KG1 (cell line): Measurements from ENCODE around the gene SAA1.
"Not testable (repeated sequence)": the region's sequence is repeated elsewhere in the genome, so short reads cannot be mapped to it uniquely, and the experiment has no call there.

ENCODE experiments used
- DNase-seq: peaks from one replicate; lab custom pipeline; 2025; lab: John Stamatoyannopoulos, UW

Gene SAA1

GRCh38 chr11:18265949-18266348 lies at the start of gene SAA1:
Gene SAA1, plus strand, starts transcription at chr11:18266264. Its CDS starts 624 bp downstream, at chr11:18266888.
- DNase-seq = no peak

GRCh38 chr11:18221274-18221876 lies 44.7 kb upstream of the SAA1 start:
- DNase-seq = no peak

DNA sequence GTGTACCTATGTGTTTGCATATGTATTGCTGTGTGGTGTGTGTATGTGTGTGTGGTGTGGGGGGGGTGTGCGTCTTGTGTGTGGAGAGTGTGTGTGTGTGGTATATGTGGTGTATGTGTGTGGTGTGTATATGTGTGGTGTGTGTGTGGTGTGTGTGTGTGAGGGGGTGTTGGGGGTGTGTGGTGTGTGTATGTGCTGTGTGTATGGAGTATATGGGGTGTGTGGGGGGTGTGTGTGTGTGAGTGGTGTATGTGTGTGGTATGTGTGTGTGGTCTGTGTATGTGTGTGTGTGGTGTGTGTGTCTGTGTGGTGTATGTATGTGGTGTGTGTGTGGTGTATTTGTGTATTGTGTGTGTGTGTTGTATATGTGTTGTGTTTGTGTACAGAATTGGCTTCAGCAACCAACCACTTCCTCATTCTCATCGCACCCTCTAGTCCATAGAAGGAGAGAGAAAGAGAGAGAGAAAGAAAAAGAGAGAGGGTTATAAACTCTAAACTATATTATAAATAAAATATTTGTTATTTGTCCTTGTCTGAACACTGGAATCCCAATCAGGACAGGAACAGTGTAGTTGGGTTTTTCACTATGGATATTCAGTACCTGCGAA lies 43.1 kb upstream of the SAA1 start:
- DNase-seq = no peak

GRCh38 chr11:18223591-18224387 lies 42.3 kb upstream of the SAA1 start:
- no peak for DNase-seq

GRCh38 chr11:18225913-18226312 lies 40.2 kb upstream of the SAA1 start:
- no peak for DNase-seq

DNA sequence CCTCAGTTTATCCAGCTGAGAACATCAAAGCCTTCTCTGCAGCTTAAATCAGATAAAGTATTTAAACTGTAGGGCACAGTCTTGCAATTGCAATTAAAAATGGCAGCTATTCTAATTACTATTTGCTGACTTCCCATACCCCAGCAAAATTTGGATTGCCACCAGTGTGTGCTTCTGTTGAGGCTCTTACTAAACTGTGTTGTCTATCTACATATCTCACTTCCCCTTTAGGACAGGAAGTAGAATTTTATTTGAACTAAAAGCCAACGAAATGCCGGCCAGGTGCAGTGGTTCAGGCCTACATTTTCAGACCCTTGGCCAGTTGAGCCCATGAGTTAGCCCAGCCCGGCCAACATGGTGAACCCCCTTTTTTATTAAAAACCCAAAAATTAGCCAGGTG lies 36.6 kb upstream of the SAA1 start:
- no peak for DNase-seq

GRCh38 chr11:18230859-18231258 lies 35.2 kb upstream of the SAA1 start:
- DNase-seq = no peak

DNA sequence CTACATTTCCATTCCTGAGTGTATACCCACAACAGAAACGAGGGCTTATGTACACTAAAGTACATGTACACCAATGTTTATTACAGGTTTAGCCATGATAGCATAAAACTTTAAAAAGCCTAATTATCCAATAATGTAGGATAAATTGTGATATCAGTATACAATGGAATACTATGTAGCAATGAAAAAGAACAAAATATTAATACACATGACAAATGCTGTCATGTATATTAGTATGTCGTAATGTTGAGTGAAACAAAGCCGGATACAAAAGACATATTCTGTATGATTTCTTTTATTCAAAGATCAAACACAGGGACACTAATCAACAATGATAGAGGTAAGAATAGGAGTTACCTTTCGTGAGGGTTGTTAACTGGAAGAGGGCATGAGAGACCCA lies 32.2 kb upstream of the SAA1 start:
- no peak for DNase-seq

DNA sequence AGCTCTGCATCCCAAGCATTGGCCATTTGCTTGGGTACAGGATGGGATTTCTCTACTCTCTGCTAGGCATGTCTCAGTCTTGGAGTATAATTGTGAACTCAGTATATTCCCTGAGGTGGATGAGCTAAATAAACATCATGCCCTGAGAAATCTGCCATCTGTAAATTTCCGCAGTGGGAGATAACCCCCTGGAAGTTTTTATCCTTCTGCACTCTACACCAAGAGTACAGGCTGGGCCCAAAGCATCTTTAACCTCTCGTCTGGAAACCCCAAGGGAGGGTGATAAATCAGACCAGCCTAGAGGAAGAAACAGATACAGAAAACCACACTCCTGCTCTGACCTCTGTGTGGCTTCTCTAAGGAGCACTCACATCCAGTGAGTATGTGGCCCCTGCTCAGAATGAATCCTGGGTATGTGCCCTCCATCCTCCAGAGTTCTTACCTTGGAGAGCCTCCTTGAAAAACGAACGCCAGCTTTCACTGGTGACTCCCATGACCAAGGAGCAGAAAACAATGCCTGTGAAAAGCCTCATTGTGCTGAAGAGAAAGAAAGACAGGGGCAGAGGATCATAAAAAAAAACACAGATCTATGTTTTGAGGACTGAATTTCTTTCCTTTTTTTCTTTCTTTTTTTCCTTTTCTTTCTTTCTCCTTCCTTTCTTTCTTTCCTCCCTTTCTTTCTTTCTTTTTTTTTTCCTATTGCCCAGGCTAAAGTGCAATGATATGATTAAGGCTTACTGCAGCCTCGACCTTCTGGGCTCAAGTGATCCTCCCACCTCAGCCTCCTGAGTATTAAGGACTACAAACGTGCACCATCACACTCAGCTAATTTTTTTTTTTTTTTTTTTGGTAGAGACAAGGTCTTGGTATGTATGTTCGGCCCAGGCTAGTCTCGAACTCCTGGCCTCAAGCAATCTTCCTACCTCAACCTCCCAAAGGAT lies 30.4 kb upstream of the SAA1 start:
- DNase-seq = no peak

- no peak for DNase-seq
Measured at GRCh38 chr11:18236664-18237356, 29.3 kb upstream of the SAA1 start, which contains the start of gene SAA4. Gene SAA4, minus strand, starts transcription at chr11:18236802. Its CDS starts 876 bp downstream, at chr11:18235926.

GRCh38 chr11:18239655-18240054 lies 26.4 kb upstream of the SAA1 start:
- no peak for DNase-seq

- peak; percentile 74 for DNase-seq
Measured at GRCh38 chr11:18243783-18244362, 22.2 kb upstream of the SAA1 start.

DNA sequence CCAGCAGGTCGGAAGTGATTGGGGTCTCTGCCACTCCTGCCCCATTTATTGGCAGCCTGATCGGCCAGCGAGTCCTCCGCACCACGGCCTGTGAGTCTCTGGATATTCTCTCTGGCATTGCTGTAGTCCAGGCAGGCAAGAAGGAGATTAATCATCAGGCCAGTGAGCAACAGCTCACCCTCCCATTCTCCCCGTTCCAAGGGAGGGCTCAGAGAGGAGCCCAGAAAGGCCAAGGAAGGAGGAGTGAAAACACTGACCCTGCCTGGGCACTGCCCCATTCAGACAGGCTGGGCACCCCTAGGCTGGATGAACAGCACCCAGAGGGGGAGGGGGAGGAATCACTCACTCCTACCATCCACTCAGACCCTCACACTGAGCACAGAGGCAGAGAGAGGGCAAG lies 20.7 kb upstream of the SAA1 start:
- DNase-seq = no peak

- DNase-seq = not testable (repeated sequence)
Measured at GRCh38 chr11:18246379-18247190, 19.5 kb upstream of the SAA1 start.

DNA sequence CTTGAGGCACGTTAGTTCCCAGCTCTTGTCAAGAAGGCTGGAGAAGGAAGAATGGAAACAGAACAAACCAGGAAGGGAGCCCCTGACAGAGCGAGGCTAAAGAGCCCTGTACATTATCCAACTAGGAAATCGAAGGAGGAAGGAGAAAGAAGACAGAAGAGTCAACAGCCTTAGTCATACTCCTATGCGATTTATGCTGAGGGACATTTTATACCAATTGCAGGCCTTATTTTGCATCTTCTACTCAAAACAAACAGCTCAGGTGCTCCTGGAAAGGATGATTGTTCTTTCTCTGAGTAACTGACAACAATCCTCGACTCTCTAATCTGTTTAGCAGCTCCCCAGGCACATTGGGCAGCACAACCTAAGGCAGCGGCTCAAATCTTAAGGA lies 18.9 kb upstream of the SAA1 start:
- not testable (repeated sequence) for DNase-seq

DNA sequence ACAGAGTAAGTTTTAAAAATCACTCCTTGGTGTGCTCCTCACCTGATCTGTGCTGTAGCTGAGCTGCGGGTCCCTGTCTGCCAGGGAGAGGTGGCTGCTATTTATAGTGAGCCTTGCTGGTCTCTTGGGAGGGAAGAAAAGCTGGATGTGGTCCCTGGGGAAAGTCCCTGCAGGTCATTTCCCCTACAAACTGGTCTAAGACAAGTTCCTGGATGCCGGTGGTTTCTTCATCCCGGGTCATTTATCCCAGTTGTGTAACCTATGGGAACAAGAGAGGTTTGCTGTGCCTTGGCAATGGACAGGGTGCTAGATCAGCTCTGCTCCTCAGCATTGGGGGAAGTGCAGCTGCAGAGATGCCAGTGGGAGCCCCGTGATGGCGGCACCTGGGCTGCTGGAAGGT lies 17.5 kb upstream of the SAA1 start, which contains the start of gene SAA2:
Gene SAA2, minus strand, starts transcription at position 108 of the 400 bp plus-strand sequence. CDS start 657 bp downstream, outside the sequence.
- no peak for DNase-seq

GRCh38 chr11:18253233-18253632 lies 12.8 kb upstream of the SAA1 start:
- DNase-seq = no peak

GRCh38 chr11:18253778-18254338 lies 12.2 kb upstream of the SAA1 start:
- DNase-seq = no peak

DNA sequence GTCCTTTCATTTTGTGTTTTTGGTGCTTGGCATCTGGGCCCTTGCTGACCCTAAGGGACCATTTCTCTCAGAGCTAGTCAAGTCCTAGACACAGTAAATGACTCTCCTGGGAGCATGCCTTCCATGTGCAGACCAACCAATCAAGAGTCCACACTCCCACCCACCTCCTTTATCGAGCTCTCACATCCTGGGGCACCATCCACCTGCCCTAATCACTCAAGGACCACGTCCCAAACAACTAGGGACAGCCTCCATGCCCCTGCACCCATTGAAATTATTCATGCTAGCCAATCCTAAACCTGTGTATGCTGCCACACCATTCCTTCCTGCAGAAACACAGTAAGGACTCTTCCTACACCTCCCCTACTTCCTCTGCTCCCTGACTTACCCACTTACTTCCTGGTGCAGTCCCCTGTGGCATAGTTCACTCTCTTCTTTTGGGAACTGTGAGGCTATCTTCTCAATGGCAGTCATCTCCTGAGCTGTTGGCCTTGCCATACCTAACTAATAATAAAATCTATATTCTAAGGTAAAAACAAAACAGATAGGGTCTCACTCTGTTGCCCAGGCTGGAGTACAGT lies 11.2 kb upstream of the SAA1 start:
- DNase-seq = no peak
